Adrenal gland (tissue), 5 donors: Measurements from ENCODE around the gene CXCL6.

ENCODE experiments used
- POLR2A ChIP-seq, 2 donors: fragments of 450-650 bp; IDR thresholded peaks; one replicate each; pipeline ENCODE4 v1.6.1; 2017; ENCODE audit warnings: antibody characterized with exemption in 2 of 2, mild to moderate bottlenecking in 2 of 2, moderate library complexity in 1 of 2
- TF ChIP-seq, protein P1 (sequence below), 6 experiments: fragments of 450-650 bp in 4 of 6; fragments of 200-600 bp in 2 of 6; sonication (generic) in 1 of 6; IDR thresholded peaks; 1 replicate in 5 of 6; 2 replicates in 1 of 6; pipeline versions ENCODE4 v1.5.1 to v1.8.0; 2016 to 2021; ENCODE audit warnings: antibody characterized with exemption in 6 of 6, mild to moderate bottlenecking in 2 of 6, moderate library complexity in 1 of 6
- donor health status: DM: no; HTN: no; CAD: no.

- TF ChIP-seq, protein P1, sequence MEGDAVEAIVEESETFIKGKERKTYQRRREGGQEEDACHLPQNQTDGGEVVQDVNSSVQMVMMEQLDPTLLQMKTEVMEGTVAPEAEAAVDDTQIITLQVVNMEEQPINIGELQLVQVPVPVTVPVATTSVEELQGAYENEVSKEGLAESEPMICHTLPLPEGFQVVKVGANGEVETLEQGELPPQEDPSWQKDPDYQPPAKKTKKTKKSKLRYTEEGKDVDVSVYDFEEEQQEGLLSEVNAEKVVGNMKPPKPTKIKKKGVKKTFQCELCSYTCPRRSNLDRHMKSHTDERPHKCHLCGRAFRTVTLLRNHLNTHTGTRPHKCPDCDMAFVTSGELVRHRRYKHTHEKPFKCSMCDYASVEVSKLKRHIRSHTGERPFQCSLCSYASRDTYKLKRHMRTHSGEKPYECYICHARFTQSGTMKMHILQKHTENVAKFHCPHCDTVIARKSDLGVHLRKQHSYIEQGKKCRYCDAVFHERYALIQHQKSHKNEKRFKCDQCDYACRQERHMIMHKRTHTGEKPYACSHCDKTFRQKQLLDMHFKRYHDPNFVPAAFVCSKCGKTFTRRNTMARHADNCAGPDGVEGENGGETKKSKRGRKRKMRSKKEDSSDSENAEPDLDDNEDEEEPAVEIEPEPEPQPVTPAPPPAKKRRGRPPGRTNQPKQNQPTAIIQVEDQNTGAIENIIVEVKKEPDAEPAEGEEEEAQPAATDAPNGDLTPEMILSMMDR (IDR thresholded peaks at IDR 0.05): no peak
- TF ChIP-seq POLR2A (IDR thresholded peaks at IDR 0.05): no peak
Measured at GRCh38 chr4:73856518-73856917, 20.0 kb downstream of the CXCL6 start.
